GM18951 (cell line): ENCODE data around the gene COPZ1.
A peak's percentile ranks its signal among the peaks of the same experiment; 100 is the strongest.

Experiments
- POLR2A ChIP-seq: IDR thresholded peaks from 4 replicates; pipeline ENCODE4 v1.6.1; 2011; ENCODE audit warnings: mild to moderate bottlenecking; ENCODE audit not compliant: insufficient read length, insufficient read depth; ENCODE audit errors: extremely low read depth
- in situ Hi-C: fragments of 300-500 bp; cut with MboI; formaldehyde crosslinking; loops from one replicate; pipeline ENCODE4 v1.12.0; 2022; ENCODE audit warnings: low sequenced_read_pairs, mixed read lengths, inconsistent platforms; ENCODE audit not compliant: unreplicated experiment

The COPZ1 gene

DNA sequence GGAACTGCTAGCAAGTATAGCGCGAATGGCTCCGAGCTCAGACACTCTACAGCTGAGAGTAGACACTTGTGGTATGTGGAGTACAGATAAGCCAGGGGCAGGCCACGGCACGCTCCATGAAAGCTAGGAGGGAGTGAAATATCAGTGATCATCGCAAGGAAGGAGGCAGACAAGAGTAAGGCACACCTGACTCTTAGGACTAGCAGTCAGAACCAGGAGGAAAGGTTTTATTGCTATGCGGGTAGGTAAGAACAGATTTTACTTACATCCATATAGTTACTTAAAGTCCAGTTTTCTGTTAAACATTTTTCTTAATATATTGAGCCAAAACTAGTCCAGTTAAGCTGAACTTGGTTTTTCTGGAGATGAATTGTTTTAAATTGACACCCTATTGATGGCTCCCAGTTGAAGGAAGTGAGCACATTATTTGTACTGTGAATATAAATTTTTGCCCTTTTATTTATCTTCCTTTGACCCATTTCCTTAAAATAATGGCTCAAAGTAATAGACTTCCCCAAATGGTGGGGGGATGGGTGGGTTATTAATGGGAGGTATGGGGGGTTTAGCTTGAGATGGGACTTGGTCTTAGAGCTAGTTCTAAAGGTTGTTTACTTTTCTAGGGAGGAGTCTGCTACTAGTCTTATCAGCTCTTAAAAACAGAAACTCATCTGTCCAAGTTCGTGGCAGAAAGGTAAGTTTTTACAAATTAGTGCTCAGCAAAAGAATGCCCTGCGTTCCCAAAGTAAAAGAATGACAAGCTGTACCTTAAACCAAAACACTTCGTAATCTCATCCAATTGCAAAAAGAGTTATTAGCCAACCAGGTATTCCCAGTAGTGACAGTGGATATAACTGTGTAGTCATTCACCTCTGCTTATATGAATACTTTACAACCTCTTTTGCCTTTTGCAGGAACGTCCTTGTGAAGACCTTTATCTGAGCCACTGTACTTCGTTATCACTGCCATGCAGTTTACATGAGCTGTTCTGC, 38.6 kb upstream of the COPZ1 start:
- in situ Hi-C loops = no loop called here
- peak; percentile 36 for TF ChIP-seq POLR2A

DNA sequence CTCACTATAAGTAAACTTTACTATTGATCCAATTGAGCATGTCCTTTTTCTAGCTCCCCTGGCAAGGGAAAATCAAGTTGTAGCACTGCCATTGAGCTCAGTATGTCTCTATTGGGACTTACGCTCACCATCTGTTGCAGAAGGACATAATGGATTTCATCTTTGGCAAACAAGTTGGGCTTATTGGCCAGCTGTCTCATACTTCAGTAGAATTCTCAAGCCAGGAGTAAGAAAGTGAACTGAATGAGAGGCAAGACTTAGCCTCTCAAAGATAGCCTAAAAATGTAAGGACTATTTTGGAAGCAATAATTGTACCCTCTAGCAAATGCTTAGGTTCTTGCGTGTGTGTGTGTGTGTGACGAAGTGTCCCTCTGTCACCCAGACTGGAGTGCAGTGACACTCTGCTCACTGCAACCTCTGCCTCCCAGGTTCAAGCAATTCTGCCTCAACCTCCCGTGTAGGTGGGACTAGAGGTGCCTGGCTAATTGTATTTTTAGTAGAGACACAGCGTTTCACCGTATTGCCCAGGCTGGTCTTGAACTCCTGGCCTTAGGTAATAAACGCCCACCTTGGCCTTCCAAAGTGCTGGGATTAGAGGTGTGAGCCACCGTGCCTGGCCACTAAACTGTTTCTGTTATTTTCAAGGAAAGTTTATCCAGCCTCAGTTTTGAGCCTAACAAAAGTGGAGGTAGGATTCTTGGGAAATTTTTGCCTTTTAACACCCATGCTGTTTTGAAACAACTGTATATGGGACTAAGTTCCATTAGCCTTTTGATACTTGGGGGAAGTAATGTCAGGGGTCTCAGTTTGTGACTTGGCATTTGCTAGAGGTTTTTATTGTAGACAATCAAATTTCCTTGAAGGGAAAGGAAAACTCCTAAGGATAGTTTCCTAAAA, 37.4 kb upstream of the COPZ1 start:
- peak; percentile 45 for TF ChIP-seq POLR2A
- in situ Hi-C loops = no loop called here

DNA sequence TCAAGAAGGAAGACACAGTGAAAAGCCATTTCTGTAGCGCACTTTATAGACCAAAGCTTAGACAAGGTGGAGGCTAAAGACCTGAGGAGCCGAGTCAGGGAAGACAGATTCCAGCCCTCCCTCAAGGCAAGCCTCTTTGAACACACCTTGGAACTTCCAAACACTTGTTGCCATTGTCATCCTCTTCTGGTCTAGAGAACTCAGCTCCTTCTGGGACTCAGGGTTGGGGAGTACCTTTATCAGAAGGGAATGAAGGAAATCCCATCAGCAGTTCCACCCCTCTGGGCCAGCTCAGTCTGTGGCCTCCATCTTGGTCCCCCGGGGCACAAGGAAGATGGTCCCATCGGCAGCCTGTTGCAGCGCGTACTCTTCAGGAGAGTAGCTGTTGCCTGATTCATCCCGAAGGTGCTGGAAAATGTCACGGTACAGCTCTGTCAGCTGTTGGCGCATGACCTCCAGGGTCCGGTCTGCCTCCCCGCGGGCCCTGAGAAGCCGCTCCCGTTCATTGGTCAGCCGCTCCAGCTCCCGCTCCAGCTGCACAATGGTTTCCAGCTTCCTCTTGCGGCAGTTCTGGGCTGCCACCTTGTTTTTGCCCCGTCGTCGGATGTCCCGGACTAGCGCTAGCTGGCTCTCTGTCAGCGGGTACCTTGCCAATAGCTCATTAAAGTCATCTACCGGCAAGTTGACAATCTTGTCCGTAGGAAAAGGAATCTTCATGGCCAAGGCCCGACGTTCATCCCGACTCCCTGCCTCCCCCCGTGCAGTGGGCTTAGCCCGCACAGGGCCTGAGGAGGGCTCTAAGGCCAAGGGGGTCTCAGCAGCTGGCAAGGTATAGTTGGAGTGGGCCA, 32.6 kb upstream of the COPZ1 start:
- in situ Hi-C loops = no loop called here
- TF ChIP-seq POLR2A = no peak

DNA sequence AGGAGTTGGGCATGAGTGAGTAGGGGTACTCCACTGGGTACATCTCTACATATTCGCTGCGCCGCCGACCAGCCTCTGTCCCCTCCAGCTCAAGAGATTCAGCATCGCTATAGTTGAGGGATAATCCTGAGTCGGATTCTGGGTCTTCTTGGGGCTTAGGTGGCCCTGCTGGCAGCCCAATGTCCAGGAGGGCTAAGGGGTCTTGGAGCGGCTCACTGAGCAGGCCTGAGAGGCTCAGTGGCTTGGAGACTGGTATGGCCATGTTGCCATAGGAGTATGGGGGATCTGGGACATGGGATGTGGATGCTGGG, 32.0 kb upstream of the COPZ1 start:
- in situ Hi-C loops = no loop called here

DNA sequence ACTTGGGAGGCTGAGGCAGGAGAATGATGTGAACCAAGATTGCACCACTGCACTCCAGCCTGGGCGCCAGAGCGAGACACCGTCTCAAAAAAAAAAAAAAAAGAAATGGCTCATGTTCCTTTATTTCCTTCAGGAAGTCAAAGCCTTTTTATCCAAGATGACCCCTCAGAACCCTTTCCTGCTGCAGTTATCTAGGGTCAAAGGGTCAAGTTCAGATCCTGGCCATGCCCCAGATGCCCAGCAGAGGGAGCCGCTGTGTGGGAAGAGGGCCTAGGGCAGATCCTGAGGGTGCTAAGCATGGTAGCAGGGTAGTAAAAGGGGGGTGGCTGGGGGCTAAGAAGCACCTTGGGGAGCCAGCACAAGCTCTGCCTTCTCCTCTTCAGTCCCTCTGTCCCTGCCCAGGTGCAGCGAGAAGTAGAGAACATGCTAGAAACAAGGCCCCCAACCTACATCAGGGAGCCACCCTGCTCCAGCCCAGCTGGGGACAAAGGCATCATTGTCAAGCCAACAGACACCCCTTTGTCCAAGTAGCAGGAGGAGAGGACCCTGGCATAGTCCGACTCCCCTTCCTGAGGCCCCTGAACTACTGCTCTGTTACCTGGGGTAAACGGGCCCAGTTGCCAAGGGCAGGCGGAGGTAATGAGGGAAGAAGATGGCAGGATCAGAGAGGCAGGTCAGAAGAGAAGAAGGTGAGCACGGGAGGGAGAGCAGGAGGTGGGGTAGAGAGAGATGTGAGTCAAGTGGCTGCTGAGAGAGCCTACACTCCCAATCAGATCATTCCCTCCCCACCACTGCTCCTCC, 30.6 kb upstream of the COPZ1 start:
- TF ChIP-seq POLR2A = no peak
- in situ Hi-C loops = no loop called here

More for the DNA sequence above, 32.0 kb upstream of the COPZ1 start:
- no peak for TF ChIP-seq POLR2A

DNA sequence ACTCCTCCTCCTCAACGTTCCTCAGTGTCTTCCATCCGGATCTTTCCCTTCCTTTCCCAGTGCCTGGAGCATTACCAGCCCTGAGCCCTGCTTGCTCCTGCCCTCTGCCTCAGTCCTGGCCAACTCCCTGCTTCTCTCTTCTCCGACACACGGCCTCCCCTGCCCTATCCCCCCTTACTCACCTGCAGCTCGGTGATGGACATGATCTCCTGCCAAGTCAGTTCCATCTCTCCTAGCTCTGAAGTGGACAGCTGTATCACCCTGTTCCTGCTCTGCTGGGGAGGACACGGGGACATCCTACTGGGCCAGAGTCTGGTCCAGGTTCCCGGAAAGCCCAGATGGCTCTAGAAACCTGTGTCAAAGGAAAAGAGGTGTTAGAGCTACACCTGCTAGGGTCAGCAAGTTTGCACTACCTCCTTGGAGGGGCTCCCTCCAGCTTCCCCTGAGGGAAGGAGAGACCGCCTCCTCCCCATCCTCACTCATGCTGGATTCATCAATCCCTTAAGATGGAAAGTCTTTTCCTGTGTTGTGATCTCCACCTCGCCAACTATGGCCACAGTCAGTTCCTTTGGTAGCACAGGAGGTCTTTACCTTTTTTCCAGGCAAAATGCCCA, 29.9 kb upstream of the COPZ1 start:
- in situ Hi-C loops = no loop called here
- TF ChIP-seq POLR2A = no peak

DNA sequence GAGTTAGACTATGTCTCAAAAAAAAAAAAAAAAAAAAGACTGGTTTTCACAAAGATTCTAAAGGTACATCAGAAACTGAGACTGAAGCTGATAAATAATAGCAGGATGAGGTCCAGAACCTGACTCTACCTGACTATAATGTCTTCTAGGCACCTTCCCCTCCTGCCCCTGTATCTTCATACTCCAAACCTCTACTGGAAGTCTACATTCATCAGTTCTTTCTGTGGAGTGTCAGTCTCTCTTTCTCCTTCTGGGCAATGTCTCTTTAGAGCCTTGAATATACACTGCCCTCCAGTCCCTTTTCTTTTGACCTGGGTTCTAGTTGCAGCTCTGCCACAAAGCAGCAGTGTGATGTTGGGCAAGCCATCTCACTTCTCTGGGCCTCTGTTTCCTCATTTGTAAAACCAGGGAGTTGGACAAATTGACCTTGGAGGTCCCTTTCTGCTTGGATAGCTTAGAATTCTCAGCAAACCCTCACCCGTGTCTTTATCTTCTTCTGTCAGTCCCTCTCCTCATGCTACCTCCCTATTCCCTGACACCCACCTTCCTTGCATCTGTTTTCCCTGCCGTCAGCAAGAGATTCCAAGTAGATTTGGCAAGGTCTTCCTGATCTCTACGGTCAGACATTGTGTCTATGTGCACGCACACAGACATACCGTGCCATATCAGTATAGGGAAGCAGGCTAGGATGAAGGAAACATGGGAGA, 28.4 kb upstream of the COPZ1 start:
- in situ Hi-C loops = no loop called here

DNA sequence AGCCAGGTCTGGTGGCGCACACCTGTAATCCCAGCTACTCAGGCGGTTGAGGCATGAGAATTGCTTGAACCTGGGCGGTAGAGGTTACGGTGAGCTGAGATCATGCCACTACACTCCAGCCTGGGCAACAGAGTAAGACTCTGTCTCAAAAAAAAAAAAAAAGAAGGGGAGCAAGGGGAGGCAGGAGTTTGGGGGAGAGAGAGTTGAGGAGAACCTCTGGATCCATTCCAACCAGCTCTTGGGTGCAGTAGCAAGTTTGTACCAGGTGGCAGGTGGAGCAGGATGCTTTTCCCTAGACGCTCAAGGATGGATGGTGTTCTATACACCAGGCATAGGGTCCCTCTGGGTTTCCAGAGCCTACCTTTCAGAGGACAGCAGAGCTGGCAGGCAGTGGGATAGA, 26.0 kb upstream of the COPZ1 start:
- in situ Hi-C loops = no loop called here
- TF ChIP-seq POLR2A = no peak

More for the DNA sequence above, 28.4 kb upstream of the COPZ1 start:
- no peak for TF ChIP-seq POLR2A

DNA sequence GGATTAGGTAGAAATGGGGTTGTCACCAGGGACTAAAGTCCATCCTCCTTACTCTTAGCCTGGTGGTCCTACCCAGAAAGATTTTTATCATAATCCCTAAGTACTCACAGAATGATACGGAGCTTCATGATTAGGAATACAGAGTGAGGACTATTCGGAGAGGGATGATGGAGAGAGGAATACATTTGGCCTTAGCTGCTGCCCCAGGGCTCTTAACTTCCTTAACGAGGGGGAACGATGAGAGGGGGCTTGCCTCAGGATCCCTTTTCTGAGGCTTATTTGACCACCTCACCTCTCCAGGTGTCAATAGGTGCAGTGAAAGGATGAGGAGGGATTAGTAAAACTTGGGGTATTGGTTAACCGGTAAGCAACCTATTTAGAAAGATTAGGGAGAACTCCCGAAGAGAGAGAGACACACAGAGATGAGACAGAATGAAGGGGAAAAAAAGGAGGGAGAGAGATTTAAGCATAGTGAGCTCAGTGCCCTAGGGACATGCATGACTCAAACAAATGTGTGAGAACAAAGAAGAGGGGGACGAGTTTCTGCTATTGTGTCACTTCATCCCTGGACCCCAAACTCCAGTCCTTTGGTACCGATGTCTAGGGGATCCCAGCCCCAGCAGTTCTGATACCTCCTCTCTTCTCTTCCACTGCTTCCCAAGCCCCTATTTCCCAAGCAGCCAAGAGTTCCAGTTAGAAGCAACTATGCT, 25.3 kb upstream of the COPZ1 start:
- in situ Hi-C loops = no loop called here
- TF ChIP-seq POLR2A = no peak

DNA sequence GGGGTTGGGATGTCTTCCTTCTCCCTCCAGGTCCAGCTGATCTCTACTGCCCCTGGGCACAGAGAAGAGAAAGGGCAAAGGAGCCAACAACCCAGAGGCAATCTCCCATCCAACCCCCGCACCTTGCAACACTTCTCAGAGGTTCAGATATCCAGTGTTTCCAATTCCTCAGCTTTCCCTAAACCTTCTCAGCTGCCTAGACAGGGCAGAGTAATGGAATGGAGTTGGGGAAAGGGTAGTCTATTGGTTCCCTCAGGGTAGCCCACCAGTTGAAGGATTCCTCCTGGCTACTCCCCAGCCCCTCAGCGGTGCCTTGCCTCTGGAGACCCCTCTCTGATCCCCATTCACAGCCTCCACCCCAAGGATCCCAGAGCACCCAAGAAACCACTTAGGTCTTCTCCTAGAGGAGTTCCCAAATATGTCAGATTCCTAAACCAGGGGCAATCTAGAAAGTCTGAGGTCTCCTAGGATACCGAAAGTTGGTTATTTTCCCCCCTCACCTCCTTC, 24.7 kb upstream of the COPZ1 start:
- in situ Hi-C loops = no loop called here
- no peak for TF ChIP-seq POLR2A
